CD4-positive, alpha-beta T cell (primary cell): ENCODE data around the gene OPN5. TPM values are rescaled to one million over a fixed set of nuclear protein-coding genes. Genes with fewer than 3 reads are reported as not detected.

ENCODE experiments used
- ATAC-seq: fragments of 200-7000 bp; cut with Tn5 transposase; one replicate; pipeline ENCODE4 v1.10.0; 2022; ENCODE audit warnings: mild to moderate bottlenecking; ENCODE audit not compliant: poor library complexity
- CTCF ChIA-PET: fragments of 350-600 bp; sonication (Branson Sonifier 250); formaldehyde crosslinking; loops from one replicate; lab custom pipeline; 2021; ENCODE audit warnings: antibody characterized with exemption, inconsistent platforms; lab: Charles Lee
- POLR2A ChIA-PET: fragments of 350-600 bp; sonication (Branson Sonifier 250); formaldehyde crosslinking; loops from one replicate; lab custom pipeline; 2021; ENCODE audit warnings: antibody characterized with exemption, inconsistent platforms; lab: Charles Lee
- DNase-seq, 14 experiments: peaks; one replicate each; pipeline ENCODE4 v3.0.0-alpha.2; 2013 to 2020; ENCODE audit warnings: mixed read lengths in 2 of 14
- H3K27ac ChIP-seq, 2 donors: one replicate each; pipeline versions ENCODE4 v1.5.1 to v1.7.0; 2013; ENCODE audit warnings: low read length in 2 of 2, low read depth in 1 of 2, mild to moderate bottlenecking in 1 of 2
- H3K27me3 ChIP-seq, 2 experiments: 1 replicate in 1 of 2; 2 replicates in 1 of 2; pipeline versions ENCODE4 v1.6.1 to v1.7.0; 2013; ENCODE audit warnings: low read length in 2 of 2, control low read depth in 1 of 2, mild to moderate bottlenecking in 1 of 2, moderate library complexity in 1 of 2; ENCODE audit not compliant: insufficient read depth in 2 of 2, control insufficient read depth in 1 of 2
- H3K36me3 ChIP-seq: one replicate; pipeline ENCODE4 v1.6.1; 2013; ENCODE audit warnings: low read length, control low read depth; ENCODE audit not compliant: insufficient read depth
- H3K4me1 ChIP-seq: one replicate; pipeline ENCODE4 v1.6.1; 2013; ENCODE audit warnings: low read length, control low read depth; ENCODE audit not compliant: insufficient read depth
- H3K4me3 ChIP-seq: one replicate; pipeline ENCODE4 v1.5.1; 2013; ENCODE audit warnings: mild to moderate bottlenecking, low read length, moderate library complexity
- H3K9me3 ChIP-seq, 2 experiments: 1 replicate in 1 of 2; 2 replicates in 1 of 2; pipeline versions ENCODE4 v1.6.1 to v1.7.0; 2013; ENCODE audit warnings: low read length in 2 of 2, mild to moderate bottlenecking in 2 of 2, control low read depth in 1 of 2, moderate library complexity in 1 of 2; ENCODE audit not compliant: control insufficient read depth in 1 of 2, insufficient read depth in 1 of 2
- H3K27ac Mint-ChIP-seq: one replicate; pipeline ENCODE4 v1.8.0; 2020; ENCODE audit warnings: mixed read lengths
- H3K27me3 Mint-ChIP-seq: one replicate; pipeline ENCODE4 v1.8.0; 2021; ENCODE audit warnings: mixed read lengths
- H3K36me3 Mint-ChIP-seq: one replicate; pipeline ENCODE4 v1.8.0; 2021; ENCODE audit warnings: low read depth, mixed read lengths
- H3K4me1 Mint-ChIP-seq: one replicate; pipeline ENCODE4 v1.8.0; 2021; ENCODE audit warnings: low read depth, mixed read lengths
- H3K4me3 Mint-ChIP-seq: one replicate; pipeline ENCODE4 v1.8.0; 2020; ENCODE audit warnings: mild to moderate bottlenecking, mixed read lengths
- H3K9me3 Mint-ChIP-seq: one replicate; pipeline ENCODE4 v1.8.0; 2020; ENCODE audit warnings: mixed read lengths
- CTCF ChIP-seq: fragments of 200-600 bp; IDR thresholded peaks from one replicate; pipeline ENCODE4 v1.8.0; 2022; ENCODE audit warnings: antibody characterized with exemption, mild to moderate bottlenecking
- intact Hi-C, 2 experiments: fragments of 100-400 bp; cut with DNase I in 1 of 2; cut with micrococcal nuclease in 1 of 2; formaldehyde crosslinking; loops; one replicate each; pipeline versions ENCODE4 v1.15.1 to v1.9.0; 2023 to 2025; cut with DNase I, micrococcal nuclease
- total RNA-seq, 174 experiments: library from RNA in 2 of 174; stranded (reverse) in 2 of 174; gene quantifications; one replicate each; pipeline ENCODE4 v1.2.3 and lab custom pipeline; 2021 to 2026

The OPN5 gene
- total RNA-seq, 2 experiments from 2014 or later, result not detected

DNA sequence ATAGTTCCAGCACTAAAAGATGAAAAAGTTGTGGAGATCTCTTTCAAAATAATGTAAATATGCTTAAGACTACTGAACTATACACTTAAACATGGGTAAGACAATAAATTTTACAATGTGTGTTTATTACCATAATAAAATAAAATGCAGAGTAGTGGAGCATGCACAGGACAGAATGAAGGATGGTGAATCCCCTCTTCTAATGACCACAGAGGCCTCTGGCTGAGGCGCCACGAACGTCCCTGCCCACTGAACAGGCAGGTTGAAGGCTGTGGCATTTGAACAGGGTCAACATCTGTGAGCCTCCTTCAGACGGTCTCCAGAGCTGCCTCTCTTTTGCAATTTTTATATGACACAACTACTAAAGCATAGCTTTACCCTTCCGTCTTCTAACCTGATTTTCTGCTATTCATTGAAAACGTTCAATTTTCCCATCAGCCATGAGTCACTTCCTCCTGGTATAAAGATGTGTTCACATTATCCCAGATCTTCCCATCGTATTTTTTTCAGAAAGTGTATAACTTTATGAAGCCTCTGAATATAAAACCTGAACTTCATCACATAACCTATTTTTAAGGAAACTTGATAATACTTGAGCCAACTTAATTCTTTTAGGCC, 45.6 kb upstream of the OPN5 start:
- no peak for ATAC-seq
- CTCF ChIA-PET, result no interaction called here
- H3K36me3 ChIP-seq, result no peaks in the 10 kb centered on the region

DNA sequence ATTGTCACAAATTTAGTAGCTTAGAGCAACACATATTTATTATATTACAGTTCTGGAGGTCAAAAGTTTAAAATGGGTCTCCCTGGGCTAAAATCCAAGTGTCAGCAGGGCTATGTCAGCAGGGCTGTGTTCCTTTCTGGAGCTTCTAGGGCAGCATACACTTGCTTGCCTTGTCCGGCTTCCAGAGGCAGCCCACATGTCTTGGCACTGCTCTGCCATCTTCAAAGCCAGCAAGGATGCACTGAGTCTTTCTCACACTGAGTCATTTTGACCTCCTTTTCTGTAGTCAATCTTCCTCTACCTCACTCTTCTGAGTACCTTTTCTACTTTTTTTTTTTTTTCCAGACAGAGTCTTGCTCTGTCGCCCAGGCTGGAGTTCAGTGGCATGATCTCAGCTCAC, 44.4 kb upstream of the OPN5 start:
- no peak for ATAC-seq
- Mint-ChIP-seq H3K27me3 (no peaks in the 10 kb centered on the region), H3K36me3 (no peaks in the 10 kb centered on the region), H3K4me3 (no peak overlapping the region), H3K4me1 (no peaks in the 10 kb centered on the region), H3K27ac (no peak overlapping the region), H3K9me3 (no peaks in the 10 kb centered on the region)
- no peaks in the 10 kb centered on the region for H3K36me3 ChIP-seq
- DNase-seq, result no peak
- TF ChIP-seq CTCF, result no peak
- ChIA-PET POLR2A (no interaction called here), CTCF (no interaction called here)
- H3K27me3 ChIP-seq, result no peaks in the 10 kb centered on the region
- no peak overlapping the region for H3K4me3 ChIP-seq
- H3K9me3 ChIP-seq, result no peaks in the 10 kb centered on the region
- intact Hi-C loops, result no loop called here
- H3K4me1 ChIP-seq, result no peaks in the 10 kb centered on the region
- no peak overlapping the region for H3K27ac ChIP-seq

More for the DNA sequence above, 45.6 kb upstream of the OPN5 start:
- no peak for DNase-seq
- H3K4me3 Mint-ChIP-seq, result no peak overlapping the region
- H3K27ac Mint-ChIP-seq, result no peak overlapping the region
- Histone ChIP-seq H3K4me3 (no peak overlapping the region), H3K9me3 (no peaks in the 10 kb centered on the region), H3K27ac (no peak overlapping the region), H3K27me3 (no peaks in the 10 kb centered on the region), H3K4me1 (no peaks in the 10 kb centered on the region)
- TF ChIP-seq CTCF, result no peak
- H3K4me1 Mint-ChIP-seq, result no peaks in the 10 kb centered on the region
- intact Hi-C loops, result no loop called here
- H3K36me3 Mint-ChIP-seq, result no peaks in the 10 kb centered on the region
- POLR2A ChIA-PET, result no interaction called here
- H3K27me3 Mint-ChIP-seq, result no peaks in the 10 kb centered on the region
- H3K9me3 Mint-ChIP-seq, result no peaks in the 10 kb centered on the region

DNA sequence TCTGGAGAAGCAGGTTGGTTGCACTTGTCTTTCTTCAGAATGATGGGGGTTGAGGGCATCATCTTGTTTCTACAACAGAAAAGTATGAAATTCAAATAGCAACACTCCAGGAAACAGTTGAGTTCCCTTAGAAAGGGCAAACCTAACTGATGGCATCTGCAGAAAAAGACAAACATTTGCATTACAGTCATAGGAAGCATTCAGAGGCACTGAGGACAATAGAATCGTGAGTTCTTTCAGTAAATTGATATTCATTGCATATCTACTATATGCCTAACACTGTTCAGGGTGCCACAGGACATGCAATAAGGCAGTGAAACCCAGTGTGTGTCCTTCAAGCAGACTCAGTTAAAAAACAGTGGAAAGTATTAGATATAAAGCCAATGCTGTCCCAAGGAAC, 41.1 kb upstream of the OPN5 start:
- intact Hi-C loops, result no loop called here
- Mint-ChIP-seq H3K9me3 (no peaks in the 10 kb centered on the region), H3K36me3 (no peaks in the 10 kb centered on the region), H3K4me1 (no peaks in the 10 kb centered on the region), H3K27ac (no peak overlapping the region), H3K4me3 (no peak overlapping the region), H3K27me3 (no peaks in the 10 kb centered on the region)
- no peak overlapping the region for H3K4me3 ChIP-seq
- ChIA-PET CTCF (interaction anchor here (0.9 kb wide), 1 partner anchor 47 kb away, joined by 4 read pairs; no protein-coding TSS in a partner anchor), POLR2A (no interaction called here)
- H3K4me1 ChIP-seq, result no peaks in the 10 kb centered on the region
- ATAC-seq (no peak), DNase-seq (no peak)
- no peak for TF ChIP-seq CTCF
- no peaks in the 10 kb centered on the region for H3K27me3 ChIP-seq
- no peaks in the 10 kb centered on the region for H3K36me3 ChIP-seq
- no peak overlapping the region for H3K27ac ChIP-seq
- H3K9me3 ChIP-seq, result no peaks in the 10 kb centered on the region
